Adrenal gland (tissue), 5 donors: ENCODE results near the gene CDK5RAP2.

Experiments used
- POLR2A ChIP-seq, 2 donors: fragments of 450-650 bp; IDR thresholded peaks; one replicate each; pipeline ENCODE4 v1.6.1; 2017; ENCODE audit warnings: antibody characterized with exemption in 2 of 2, mild to moderate bottlenecking in 2 of 2, moderate library complexity in 1 of 2
- TF ChIP-seq, protein P1 (sequence below), 6 experiments: fragments of 450-650 bp in 4 of 6; fragments of 200-600 bp in 2 of 6; sonication (generic) in 1 of 6; IDR thresholded peaks; 1 replicate in 5 of 6; 2 replicates in 1 of 6; pipeline versions ENCODE4 v1.5.1 to v1.8.0; 2016 to 2021; ENCODE audit warnings: antibody characterized with exemption in 6 of 6, mild to moderate bottlenecking in 2 of 6, moderate library complexity in 1 of 6
- donor health status: DM: no; HTN: no; CAD: no.

DNA sequence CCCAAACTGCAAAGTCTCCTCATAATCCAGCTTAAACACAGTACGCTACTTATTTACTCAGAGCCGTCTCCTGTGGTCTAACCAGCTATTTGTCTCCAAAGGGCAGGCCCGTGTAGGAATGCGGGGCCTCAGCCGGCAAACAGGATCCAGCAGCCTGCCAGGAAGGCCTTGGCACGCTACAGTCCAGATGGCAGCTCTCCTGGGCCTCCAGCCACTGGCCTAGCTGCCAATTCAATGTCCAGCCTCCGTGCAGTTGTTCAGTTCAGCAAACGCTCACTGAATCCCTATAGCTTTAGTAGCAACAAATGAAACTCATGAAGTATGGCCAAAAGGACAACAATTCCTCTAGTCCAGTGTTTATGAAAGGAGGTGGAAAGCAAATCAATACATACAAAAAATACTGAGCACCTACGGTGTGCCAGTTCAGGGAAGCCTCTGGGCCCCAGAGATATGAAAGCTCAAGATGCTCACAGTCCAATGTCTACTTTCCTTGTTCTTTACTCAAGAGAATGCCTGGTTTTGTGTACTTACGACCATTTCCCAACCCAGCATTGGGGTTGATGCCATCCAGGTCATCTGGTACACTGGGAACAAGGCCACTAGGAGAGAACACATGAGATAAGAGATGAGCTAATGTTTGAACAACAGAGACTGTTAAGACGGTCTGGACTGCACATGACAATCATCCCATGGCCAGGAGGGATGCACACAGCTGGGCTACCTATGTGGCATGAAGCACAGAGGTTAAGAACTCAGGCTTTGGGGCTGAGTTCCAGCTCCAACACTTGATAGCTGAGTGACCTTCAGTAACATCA, 8.3 kb downstream of the CDK5RAP2 start:
- no peak for TF ChIP-seq POLR2A (IDR thresholded peaks at IDR 0.05)
- TF ChIP-seq, protein P1, sequence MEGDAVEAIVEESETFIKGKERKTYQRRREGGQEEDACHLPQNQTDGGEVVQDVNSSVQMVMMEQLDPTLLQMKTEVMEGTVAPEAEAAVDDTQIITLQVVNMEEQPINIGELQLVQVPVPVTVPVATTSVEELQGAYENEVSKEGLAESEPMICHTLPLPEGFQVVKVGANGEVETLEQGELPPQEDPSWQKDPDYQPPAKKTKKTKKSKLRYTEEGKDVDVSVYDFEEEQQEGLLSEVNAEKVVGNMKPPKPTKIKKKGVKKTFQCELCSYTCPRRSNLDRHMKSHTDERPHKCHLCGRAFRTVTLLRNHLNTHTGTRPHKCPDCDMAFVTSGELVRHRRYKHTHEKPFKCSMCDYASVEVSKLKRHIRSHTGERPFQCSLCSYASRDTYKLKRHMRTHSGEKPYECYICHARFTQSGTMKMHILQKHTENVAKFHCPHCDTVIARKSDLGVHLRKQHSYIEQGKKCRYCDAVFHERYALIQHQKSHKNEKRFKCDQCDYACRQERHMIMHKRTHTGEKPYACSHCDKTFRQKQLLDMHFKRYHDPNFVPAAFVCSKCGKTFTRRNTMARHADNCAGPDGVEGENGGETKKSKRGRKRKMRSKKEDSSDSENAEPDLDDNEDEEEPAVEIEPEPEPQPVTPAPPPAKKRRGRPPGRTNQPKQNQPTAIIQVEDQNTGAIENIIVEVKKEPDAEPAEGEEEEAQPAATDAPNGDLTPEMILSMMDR (IDR thresholded peaks at IDR 0.05) = no peak
